Nephron (organoid): Measurements from ENCODE around the gene CLDN20.
A peak's percentile ranks its signal among the peaks of the same experiment; 100 is the strongest.

Experiments
- H3K27ac Mint-ChIP-seq, 3 experiments: 2 replicates each; pipeline ENCODE4 v1.8.0; 2020; ENCODE audit warnings: mixed read lengths in 3 of 3, mild to moderate bottlenecking in 2 of 3, moderate library complexity in 1 of 3
- H3K27me3 Mint-ChIP-seq: 2 replicates; pipeline ENCODE4 v1.8.0; 2021; ENCODE audit warnings: low read depth, mild to moderate bottlenecking, moderate library complexity, mixed read lengths
- H3K36me3 Mint-ChIP-seq: 2 replicates; pipeline ENCODE4 v1.8.0; 2020; ENCODE audit warnings: low read depth, mixed read lengths
- H3K4me1 Mint-ChIP-seq: 2 replicates; pipeline ENCODE4 v1.8.0; 2020; ENCODE audit warnings: mixed read lengths
- H3K4me3 Mint-ChIP-seq, 3 experiments: 2 replicates each; pipeline ENCODE4 v1.8.0; 2020; ENCODE audit warnings: mild to moderate bottlenecking in 3 of 3, mixed read lengths in 3 of 3, moderate library complexity in 2 of 3
- H3K9me3 Mint-ChIP-seq: 2 replicates; pipeline ENCODE4 v1.8.0; 2020; ENCODE audit warnings: mixed read lengths
- CTCF ChIP-seq, 3 experiments: fragments of 200-600 bp; sonication (generic); IDR thresholded peaks; one replicate each; pipeline ENCODE4 v1.5.0; 2021; ENCODE audit warnings: antibody characterized with exemption in 3 of 3; ENCODE audit not compliant: unreplicated experiment in 3 of 3

The CLDN20 gene

GRCh38 chr6:155260686-155261085 is 3.1 kb upstream of the CLDN20 start:
- Mint-ChIP-seq H3K27ac (no peak overlapping the region), H3K36me3 (peaks cover 26% of the 10 kb centered on the region), H3K27me3 (no peaks in the 10 kb centered on the region), H3K9me3 (no peaks in the 10 kb centered on the region), H3K4me1 (no peaks in the 10 kb centered on the region), H3K4me3 (no peak overlapping the region)
- no peak for TF ChIP-seq CTCF (IDR thresholded peaks at IDR 0.05; ENCODE audit: unreplicated experiment in 3 of 3)

- no peak overlapping the region for H3K4me3 Mint-ChIP-seq
- no peaks in the 10 kb centered on the region for H3K27me3 Mint-ChIP-seq
- H3K4me1 Mint-ChIP-seq: no peaks in the 10 kb centered on the region
- TF ChIP-seq CTCF (IDR thresholded peaks at IDR 0.05; ENCODE audit: unreplicated experiment in 3 of 3): no peak
- no peak overlapping the region for H3K27ac Mint-ChIP-seq
- no peaks in the 10 kb centered on the region for H3K9me3 Mint-ChIP-seq
- peaks cover 33% of the 10 kb centered on the region for H3K36me3 Mint-ChIP-seq
Observed at GRCh38 chr6:155261111-155261900, 2.5 kb upstream of the CLDN20 start.

GRCh38 chr6:155262655-155263054 is 1.2 kb upstream of the CLDN20 start:
- H3K9me3 Mint-ChIP-seq: no peaks in the 10 kb centered on the region
- H3K4me1 Mint-ChIP-seq: no peaks in the 10 kb centered on the region
- H3K36me3 Mint-ChIP-seq: peaks cover 33% of the 10 kb centered on the region
- no peak for TF ChIP-seq CTCF (IDR thresholded peaks at IDR 0.05; ENCODE audit: unreplicated experiment in 3 of 3)
- peak overlapping the region in 1 of 3 experiments; percentile 32 for H3K27ac Mint-ChIP-seq
- H3K4me3 Mint-ChIP-seq: no peak overlapping the region
- no peaks in the 10 kb centered on the region for H3K27me3 Mint-ChIP-seq

- peaks cover 1% of the 10 kb centered on the region for H3K4me1 Mint-ChIP-seq
- TF ChIP-seq CTCF (IDR thresholded peaks at IDR 0.05; ENCODE audit: unreplicated experiment in 3 of 3): no peak
- H3K27me3 Mint-ChIP-seq: no peaks in the 10 kb centered on the region
- H3K4me3 Mint-ChIP-seq: no peak overlapping the region
- no peak overlapping the region for H3K27ac Mint-ChIP-seq
- peaks cover 35% of the 10 kb centered on the region for H3K36me3 Mint-ChIP-seq
- H3K9me3 Mint-ChIP-seq: no peaks in the 10 kb centered on the region
Observed at GRCh38 chr6:155264693-155265320, 994 bp downstream of the CLDN20 start.

GRCh38 chr6:155265843-155266535 is 2.2 kb downstream of the CLDN20 start:
- Mint-ChIP-seq H3K4me3 (no peak overlapping the region), H3K9me3 (no peaks in the 10 kb centered on the region), H3K4me1 (peaks cover 9% of the 10 kb centered on the region), H3K27me3 (no peaks in the 10 kb centered on the region), H3K36me3 (peaks cover 39% of the 10 kb centered on the region), H3K27ac (no peak overlapping the region)
- no peak for TF ChIP-seq CTCF (IDR thresholded peaks at IDR 0.05; ENCODE audit: unreplicated experiment in 3 of 3)
